HEK293T (cell line): ENCODE results near the gene RABL2B.

Experiments
- CTCF ChIA-PET: fragments of 350-600 bp; formaldehyde crosslinking; extraction: SDS; loops from one replicate; lab custom pipeline; 2021; ENCODE audit warnings: antibody characterized with exemption, inconsistent platforms; lab: Yijun Ruan, JAX
- POLR2A ChIA-PET: fragments of 350-600 bp; formaldehyde crosslinking; extraction: SDS; loops from one replicate; lab custom pipeline; 2020; ENCODE audit warnings: antibody characterized with exemption, inconsistent platforms; lab: Yijun Ruan, JAX
- DNase-seq: peaks from one replicate; pipeline ENCODE4 v3.0.0; 2012; ENCODE audit warnings: mixed read lengths; ENCODE audit errors: extremely low spot score
- FOXM1 ChIP-seq: fragments of 450-650 bp; IDR thresholded peaks from 2 replicates; pipeline ENCODE4 v1.6.1; 2017; ENCODE audit warnings: mild to moderate bottlenecking, borderline replicate concordance
- L3MBTL2 ChIP-seq: fragments of 450-650 bp; conservative IDR thresholded peaks from 2 replicates; pipeline ENCODE4 v1.6.1; 2016; ENCODE audit warnings: mild to moderate bottlenecking

RABL2B gene

GRCh38 chr22:50717709-50718351, 65.6 kb downstream of the RABL2B start:
- DNase-seq, result no peak
- ChIA-PET CTCF (no interaction called here), POLR2A (no interaction called here)
- no peak for TF ChIP-seq FOXM1
- TF ChIP-seq L3MBTL2, result no peak
